OCI-LY1 (cell line): ENCODE results near the gene SNRPD1.
"Not testable (repeated sequence)": the region's sequence is repeated elsewhere in the genome, so short reads cannot be mapped to it uniquely, and the experiment has no call there.

Experiments used
- H2AFZ ChIP-seq: fragments of 200-600 bp; sonication (generic), shearing (Covaris generic); 2 replicates; pipeline ENCODE4 v1.6.0; 2014; ENCODE audit warnings: antibody characterized with exemption, mild to moderate bottlenecking, low read length
- H3F3A ChIP-seq: fragments of 200-600 bp; sonication (generic), shearing (Covaris generic); 2 replicates; pipeline ENCODE4 v1.6.0; 2014; ENCODE audit warnings: mild to moderate bottlenecking, antibody characterized with exemption, low read length, moderate library complexity; ENCODE audit not compliant: insufficient read depth
- H3K27ac ChIP-seq: fragments of 200-600 bp; sonication (generic); 2 replicates; pipeline ENCODE4 v1.5.1; 2014; ENCODE audit warnings: low read length, mixed run types, mild to moderate bottlenecking, low read depth; ENCODE audit not compliant: poor library complexity, severe bottlenecking
- H3K27me3 ChIP-seq: fragments of 200-600 bp; sonication (generic); 2 replicates; pipeline ENCODE4 v1.6.0; 2014; ENCODE audit warnings: antibody characterized with exemption, mild to moderate bottlenecking, low read length, moderate library complexity; ENCODE audit not compliant: insufficient read depth
- H3K36me3 ChIP-seq: fragments of 200-600 bp; sonication (generic); 2 replicates; pipeline ENCODE4 v1.6.1; 2014; ENCODE audit warnings: mild to moderate bottlenecking, antibody characterized with exemption, low read length, moderate library complexity, mixed read lengths; ENCODE audit not compliant: insufficient read depth
- H3K4me1 ChIP-seq: fragments of 200-600 bp; sonication (generic); 2 replicates; pipeline ENCODE4 v1.5.1; 2014; ENCODE audit warnings: mild to moderate bottlenecking, low read length, moderate library complexity; ENCODE audit not compliant: insufficient read depth, severe bottlenecking
- H3K4me2 ChIP-seq: fragments of 200-600 bp; sonication (generic), shearing (Covaris generic); 2 replicates; pipeline ENCODE4 v1.6.1; 2014; ENCODE audit warnings: low read length
- H3K4me3 ChIP-seq: fragments of 200-600 bp; sonication (generic); 2 replicates; pipeline ENCODE4 v1.5.1; 2014; ENCODE audit warnings: low read length, low read depth, mild to moderate bottlenecking, mixed read lengths; ENCODE audit not compliant: poor library complexity, severe bottlenecking
- H3K79me2 ChIP-seq: fragments of 200-600 bp; shearing (Covaris generic); 2 replicates; pipeline ENCODE4 v1.6.1; 2016; ENCODE audit warnings: mixed run types, low read length, mixed read lengths; ENCODE audit not compliant: insufficient read depth
- H3K9ac ChIP-seq: fragments of 200-600 bp; sonication (generic), shearing (Covaris generic); 2 replicates; pipeline ENCODE4 v1.6.1; 2014; ENCODE audit warnings: mild to moderate bottlenecking, low read length, mixed read lengths
- H3K9me2 ChIP-seq: fragments of 200-600 bp; sonication (generic), shearing (Covaris generic); 2 replicates; pipeline ENCODE4 v1.6.1; 2014; ENCODE audit warnings: low read depth, mild to moderate bottlenecking, low read length, mixed read lengths
- H3K9me3 ChIP-seq: fragments of 200-600 bp; shearing (Covaris generic); 2 replicates; pipeline ENCODE4 v1.6.1; 2014; ENCODE audit warnings: low read length, mixed read lengths
- H4K20me1 ChIP-seq: fragments of 200-600 bp; sonication (generic), shearing (Covaris generic); 2 replicates; pipeline ENCODE4 v1.6.0; 2016; ENCODE audit warnings: mild to moderate bottlenecking, low read length; ENCODE audit not compliant: insufficient read depth
- CTCF ChIP-seq: fragments of 200-600 bp; sonication (generic), shearing (Covaris generic); IDR thresholded peaks from 2 replicates; pipeline ENCODE4 v1.5.1; 2017; ENCODE audit warnings: mild to moderate bottlenecking, antibody characterized with exemption, low read length, moderate library complexity, mixed read lengths
- EZH2 ChIP-seq: fragments of 200-600 bp; sonication (generic), shearing (Covaris generic); IDR thresholded peaks from 2 replicates; pipeline ENCODE4 v1.8.0; 2017; ENCODE audit warnings: borderline replicate concordance, mixed run types, mild to moderate bottlenecking, antibody characterized with exemption, low read length, moderate library complexity, mixed read lengths

Gene SNRPD1

GRCh38 chr18:21636769-21637168 is 24.7 kb downstream of the SNRPD1 start:
- H4K20me1 ChIP-seq = no peaks in the 10 kb centered on the region
- H3K4me3 ChIP-seq = no peak overlapping the region
- no peaks in the 10 kb centered on the region for H3K27me3 ChIP-seq
- H3K9ac ChIP-seq = no peak overlapping the region
- H3K9me3 ChIP-seq = no peaks in the 10 kb centered on the region
- H2AFZ ChIP-seq = no peak overlapping the region
- peaks cover 37% of the 10 kb centered on the region for H3K36me3 ChIP-seq
- no peaks in the 10 kb centered on the region; the same call in 1 of the 2 replicates for H3F3A ChIP-seq
- H3K9me2 ChIP-seq = no peaks in the 10 kb centered on the region
- no peaks in the 10 kb centered on the region for H3K79me2 ChIP-seq
- TF ChIP-seq EZH2 (no peak), CTCF (no peak)
- no peak overlapping the region for H3K4me2 ChIP-seq
- no peaks in the 10 kb centered on the region for H3K4me1 ChIP-seq
- no peak overlapping the region for H3K27ac ChIP-seq

DNA sequence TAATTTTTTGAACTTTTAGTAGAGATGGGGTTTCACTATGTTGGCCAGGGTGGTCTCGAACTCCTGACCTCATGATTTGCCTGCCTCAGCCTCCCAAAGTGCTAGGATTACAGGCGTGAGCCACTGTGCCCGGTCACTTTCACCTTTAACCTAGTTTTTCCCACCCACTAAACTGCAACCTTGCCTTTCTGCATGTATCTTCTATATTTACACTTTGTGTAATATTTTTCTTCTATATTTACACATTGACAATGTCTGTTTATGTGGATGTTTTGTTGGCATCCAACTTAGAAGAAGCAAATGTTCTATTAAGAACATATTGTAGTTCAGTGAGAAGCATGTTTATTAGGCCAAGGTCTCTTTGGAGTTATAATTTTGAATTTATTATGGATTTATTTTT is 26.7 kb downstream of the SNRPD1 start:
- Histone ChIP-seq H4K20me1 (no peaks in the 10 kb centered on the region), H3K9me3 (no peaks in the 10 kb centered on the region), H3K4me3 (no peak overlapping the region), H3K4me2 (no peak overlapping the region), H2AFZ (no peak overlapping the region), H3F3A (no peaks in the 10 kb centered on the region; the same call in 1 of the 2 replicates), H3K36me3 (peaks cover 20% of the 10 kb centered on the region; the same call in 1 of the 2 replicates), H3K9me2 (no peaks in the 10 kb centered on the region), H3K79me2 (no peaks in the 10 kb centered on the region), H3K27ac (peak overlapping the region; percentile 14), H3K27me3 (no peaks in the 10 kb centered on the region), H3K4me1 (no peaks in the 10 kb centered on the region), H3K9ac (no peak overlapping the region)
- TF ChIP-seq EZH2 (no peak), CTCF (no peak)

DNA sequence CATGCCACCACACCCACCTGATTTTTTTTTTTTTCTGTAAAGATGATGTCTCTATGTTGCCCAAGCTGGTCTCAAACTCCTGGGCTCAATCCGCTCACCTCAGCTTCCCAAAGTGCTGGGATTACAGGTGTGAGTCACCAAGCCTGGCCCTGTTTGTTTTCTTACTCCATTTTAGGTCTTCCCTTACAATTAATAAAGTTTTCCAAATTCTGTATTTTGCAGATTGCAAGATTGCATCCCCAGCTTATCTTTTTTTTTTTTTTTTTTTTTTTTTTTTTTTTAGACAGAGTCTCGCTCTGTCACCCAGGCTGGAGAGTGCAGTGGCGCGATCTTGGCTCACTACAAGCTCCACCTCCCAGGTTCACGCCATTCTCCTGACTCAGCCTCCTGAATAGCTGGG is 28.3 kb downstream of the SNRPD1 start:
- not testable (repeated sequence) for H3K36me3 ChIP-seq, H3F3A ChIP-seq, H3K79me2 ChIP-seq, H3K4me1 ChIP-seq, H3K9ac ChIP-seq, H2AFZ ChIP-seq, H3K4me3 ChIP-seq, H3K27ac ChIP-seq, H3K9me3 ChIP-seq, H3K4me2 ChIP-seq, H3K9me2 ChIP-seq, H4K20me1 ChIP-seq, H3K27me3 ChIP-seq

DNA sequence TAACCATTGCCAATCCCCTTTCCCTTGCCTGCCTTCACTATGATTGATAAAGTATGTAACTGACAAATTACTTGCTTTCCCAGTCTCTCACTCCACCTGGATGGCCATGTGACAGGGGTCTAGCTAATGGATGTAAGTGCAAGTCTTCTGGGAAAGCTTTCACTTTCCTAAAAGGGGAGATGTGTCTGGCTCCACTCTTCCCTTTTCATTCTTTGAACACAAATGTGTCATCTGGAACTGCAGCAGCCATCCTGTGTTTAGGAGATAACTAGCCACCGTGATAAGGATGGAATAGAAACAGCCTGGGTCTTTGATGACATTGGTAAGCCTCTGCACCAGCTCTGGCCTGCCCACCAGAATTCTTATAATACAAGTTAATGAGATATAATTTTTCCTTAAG is 38.2 kb downstream of the SNRPD1 start:
- Histone ChIP-seq H3K4me2 (no peak overlapping the region), H3K9ac (no peak overlapping the region), H3K27ac (no peak overlapping the region), H2AFZ (no peak overlapping the region), H3K9me3 (no peaks in the 10 kb centered on the region), H3K79me2 (no peaks in the 10 kb centered on the region), H3K4me3 (no peak overlapping the region), H3K9me2 (no peaks in the 10 kb centered on the region), H4K20me1 (no peaks in the 10 kb centered on the region), H3K36me3 (peaks cover 53% of the 10 kb centered on the region), H3F3A (no peaks in the 10 kb centered on the region; the same call in 1 of the 2 replicates), H3K27me3 (no peaks in the 10 kb centered on the region), H3K4me1 (no peaks in the 10 kb centered on the region)
- TF ChIP-seq CTCF = no peak
- TF ChIP-seq EZH2 = no peak
